Sigmoid colon (tissue), 4 donors: ENCODE data around the gene FBXL4.

ENCODE experiments used
- EP300 ChIP-seq, 4 donors: sonication (generic); formaldehyde crosslinking; IDR thresholded peaks; one replicate each; pipeline ENCODE4 v1.6.1; 2017; ENCODE audit warnings: antibody characterized with exemption in 4 of 4
- POLR2A ChIP-seq, 2 donors: fragments of 450-650 bp; IDR thresholded peaks; one replicate each; pipeline ENCODE4 v1.6.1; 2016; ENCODE audit warnings: antibody characterized with exemption in 2 of 2, mild to moderate bottlenecking in 2 of 2, moderate library complexity in 2 of 2
- POLR2AphosphoS5 ChIP-seq, 4 donors: sonication (generic); formaldehyde crosslinking; IDR thresholded peaks; one replicate each; pipeline ENCODE4 v1.6.1; 2017; ENCODE audit warnings: antibody characterized with exemption in 4 of 4
- TF ChIP-seq, protein P1 (sequence below), 4 experiments: fragments of 450-650 bp in 3 of 4; fragments of 200-600 bp in 1 of 4; IDR thresholded peaks; one replicate each; pipeline ENCODE4 v1.5.1; 2016 to 2019; ENCODE audit warnings: antibody characterized with exemption in 4 of 4, mild to moderate bottlenecking in 3 of 4, moderate library complexity in 2 of 4

- TF ChIP-seq, protein P1, sequence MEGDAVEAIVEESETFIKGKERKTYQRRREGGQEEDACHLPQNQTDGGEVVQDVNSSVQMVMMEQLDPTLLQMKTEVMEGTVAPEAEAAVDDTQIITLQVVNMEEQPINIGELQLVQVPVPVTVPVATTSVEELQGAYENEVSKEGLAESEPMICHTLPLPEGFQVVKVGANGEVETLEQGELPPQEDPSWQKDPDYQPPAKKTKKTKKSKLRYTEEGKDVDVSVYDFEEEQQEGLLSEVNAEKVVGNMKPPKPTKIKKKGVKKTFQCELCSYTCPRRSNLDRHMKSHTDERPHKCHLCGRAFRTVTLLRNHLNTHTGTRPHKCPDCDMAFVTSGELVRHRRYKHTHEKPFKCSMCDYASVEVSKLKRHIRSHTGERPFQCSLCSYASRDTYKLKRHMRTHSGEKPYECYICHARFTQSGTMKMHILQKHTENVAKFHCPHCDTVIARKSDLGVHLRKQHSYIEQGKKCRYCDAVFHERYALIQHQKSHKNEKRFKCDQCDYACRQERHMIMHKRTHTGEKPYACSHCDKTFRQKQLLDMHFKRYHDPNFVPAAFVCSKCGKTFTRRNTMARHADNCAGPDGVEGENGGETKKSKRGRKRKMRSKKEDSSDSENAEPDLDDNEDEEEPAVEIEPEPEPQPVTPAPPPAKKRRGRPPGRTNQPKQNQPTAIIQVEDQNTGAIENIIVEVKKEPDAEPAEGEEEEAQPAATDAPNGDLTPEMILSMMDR (IDR thresholded peaks at IDR 0.05): no peak
- TF ChIP-seq POLR2A (IDR thresholded peaks at IDR 0.05) (no peak), EP300 (IDR thresholded peaks at IDR 0.05) (no peak), POLR2AphosphoS5 (IDR thresholded peaks at IDR 0.05) (peak in 2 of 4 donors; percentile 23 to 35)
Measured at GRCh38 chr6:98836962-98837944, 110.5 kb downstream of the FBXL4 start.
